ENCODE measurements around the gene CEMIP2.

CEMIP2 gene

DNA sequence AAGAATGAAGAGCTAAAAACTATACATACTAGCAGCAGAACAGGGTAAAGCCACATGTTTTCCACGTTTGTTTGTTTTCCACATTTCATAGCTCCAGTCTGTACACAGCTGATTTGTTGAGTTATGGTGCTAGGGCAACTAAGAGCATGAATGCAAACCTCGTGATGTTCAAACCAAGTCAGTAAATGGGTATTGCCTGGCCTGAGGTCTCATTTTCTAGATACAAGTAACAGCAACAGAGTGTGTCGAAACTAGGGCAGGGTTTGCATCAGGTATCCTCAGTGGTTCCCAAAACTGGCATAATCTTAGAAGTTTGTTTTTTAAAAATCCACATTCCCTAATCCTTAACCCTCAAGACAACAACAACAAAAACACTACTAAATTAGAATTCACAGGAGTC, 89.3 kb downstream of the CEMIP2 start:
- DNase-seq (ENCODE audit: low read depth) = no peak
- TF ChIP-seq, protein P1, sequence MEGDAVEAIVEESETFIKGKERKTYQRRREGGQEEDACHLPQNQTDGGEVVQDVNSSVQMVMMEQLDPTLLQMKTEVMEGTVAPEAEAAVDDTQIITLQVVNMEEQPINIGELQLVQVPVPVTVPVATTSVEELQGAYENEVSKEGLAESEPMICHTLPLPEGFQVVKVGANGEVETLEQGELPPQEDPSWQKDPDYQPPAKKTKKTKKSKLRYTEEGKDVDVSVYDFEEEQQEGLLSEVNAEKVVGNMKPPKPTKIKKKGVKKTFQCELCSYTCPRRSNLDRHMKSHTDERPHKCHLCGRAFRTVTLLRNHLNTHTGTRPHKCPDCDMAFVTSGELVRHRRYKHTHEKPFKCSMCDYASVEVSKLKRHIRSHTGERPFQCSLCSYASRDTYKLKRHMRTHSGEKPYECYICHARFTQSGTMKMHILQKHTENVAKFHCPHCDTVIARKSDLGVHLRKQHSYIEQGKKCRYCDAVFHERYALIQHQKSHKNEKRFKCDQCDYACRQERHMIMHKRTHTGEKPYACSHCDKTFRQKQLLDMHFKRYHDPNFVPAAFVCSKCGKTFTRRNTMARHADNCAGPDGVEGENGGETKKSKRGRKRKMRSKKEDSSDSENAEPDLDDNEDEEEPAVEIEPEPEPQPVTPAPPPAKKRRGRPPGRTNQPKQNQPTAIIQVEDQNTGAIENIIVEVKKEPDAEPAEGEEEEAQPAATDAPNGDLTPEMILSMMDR (IDR thresholded peaks at IDR 0.05; ENCODE audit: insufficient read depth, low read depth, low read length, missing control alignments) = no peak
- H3K4me3 ChIP-seq (ENCODE audit: low read length) = no peak overlapping the region

GRCh38 chr9:71677209-71677608, 91.1 kb downstream of the CEMIP2 start:
- H3K4me3 ChIP-seq (ENCODE audit: low read length) = no peak overlapping the region
- no peak for DNase-seq (ENCODE audit: low read depth)
- TF ChIP-seq, protein P1 (IDR thresholded peaks at IDR 0.05; ENCODE audit: insufficient read depth, low read depth, low read length, missing control alignments) = no peak

GRCh38 chr9:71676460-71676859, 91.9 kb downstream of the CEMIP2 start:
- no peak overlapping the region for H3K4me3 ChIP-seq (ENCODE audit: low read length)
- TF ChIP-seq, protein P1 (IDR thresholded peaks at IDR 0.05; ENCODE audit: insufficient read depth, low read depth, low read length, missing control alignments) = no peak
- no peak for DNase-seq (ENCODE audit: low read depth)

DNA sequence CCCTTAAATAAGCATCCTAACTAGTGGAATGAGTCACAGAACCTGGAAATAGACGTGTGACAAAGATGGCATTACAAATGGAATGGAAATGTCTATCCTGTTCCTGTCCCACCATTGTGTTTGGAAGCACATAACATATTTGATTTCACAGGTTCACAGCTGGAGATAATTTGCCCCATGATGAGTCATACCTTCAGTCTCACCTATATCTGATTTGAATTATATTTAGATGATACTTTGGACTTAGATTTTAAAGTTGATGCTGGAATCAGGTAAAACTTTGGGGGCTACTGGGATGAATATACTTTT, 92.5 kb downstream of the CEMIP2 start:
- peak; percentile 11 for DNase-seq (ENCODE audit: low read depth)
- H3K4me3 ChIP-seq (ENCODE audit: low read length) = no peak overlapping the region
- TF ChIP-seq, protein P1 (IDR thresholded peaks at IDR 0.05; ENCODE audit: insufficient read depth, low read depth, low read length, missing control alignments) = no peak

DNA sequence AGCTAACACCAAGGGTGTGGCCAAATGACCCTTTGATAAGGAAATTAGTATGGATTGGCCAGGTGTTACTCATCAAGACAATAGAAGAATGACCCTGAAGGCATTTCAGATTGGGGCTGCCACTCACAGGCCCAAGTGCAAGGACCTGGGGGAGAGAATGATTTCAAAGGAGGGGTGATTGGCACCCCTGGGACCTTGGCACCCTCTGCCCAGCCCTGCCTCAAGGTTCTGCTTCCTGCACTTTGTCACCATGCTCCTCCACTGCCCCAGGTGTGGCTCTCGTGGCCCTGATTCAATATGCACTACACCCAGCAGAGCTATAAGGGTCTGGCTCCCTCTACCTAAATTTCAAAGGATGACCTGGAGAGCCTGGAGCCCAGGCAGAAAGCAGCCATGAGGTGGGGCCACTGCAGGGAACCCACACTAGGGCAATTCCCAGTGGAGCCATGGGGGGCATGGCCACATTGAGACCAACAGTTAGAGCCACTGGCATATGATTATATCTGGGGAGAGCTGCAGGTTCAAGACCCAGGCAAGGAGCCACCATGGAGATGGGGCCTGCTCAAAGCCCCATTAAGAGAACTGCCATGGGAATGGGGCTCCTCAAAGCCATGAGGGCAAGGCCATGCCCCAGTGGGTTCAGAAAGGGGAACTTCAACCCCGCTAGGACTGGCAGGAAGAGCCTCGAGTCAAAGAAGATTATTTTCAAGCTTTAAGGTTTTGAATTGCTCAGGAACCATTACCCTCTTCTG, 93.0 kb downstream of the CEMIP2 start:
- H3K4me3 ChIP-seq (ENCODE audit: low read length) = no peak overlapping the region
- no peak for DNase-seq (ENCODE audit: low read depth)
- TF ChIP-seq, protein P1 (IDR thresholded peaks at IDR 0.05; ENCODE audit: insufficient read depth, low read depth, low read length, missing control alignments) = no peak

DNA sequence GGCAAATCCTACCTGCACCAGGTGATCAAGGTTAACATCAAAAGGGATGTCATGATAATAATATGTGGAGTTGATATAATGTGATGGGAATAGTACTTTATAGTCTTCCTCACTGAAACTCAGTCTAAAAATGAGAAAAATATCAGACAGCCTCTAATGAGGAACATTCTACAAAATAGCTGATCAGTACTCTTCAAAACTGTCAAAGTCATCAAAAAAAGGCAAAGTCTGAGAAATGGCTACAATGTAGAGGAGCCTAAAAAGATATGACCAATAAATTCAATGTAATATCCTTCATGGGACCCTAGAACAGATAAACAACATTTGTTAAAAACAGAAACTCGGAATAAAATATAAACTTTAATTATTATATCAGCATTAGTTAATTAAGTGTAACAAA, 95.7 kb downstream of the CEMIP2 start:
- no peak for DNase-seq (ENCODE audit: low read depth)
- no peak overlapping the region for H3K4me3 ChIP-seq (ENCODE audit: low read length)
- TF ChIP-seq, protein P1 (IDR thresholded peaks at IDR 0.05; ENCODE audit: insufficient read depth, low read depth, low read length, missing control alignments) = no peak

DNA sequence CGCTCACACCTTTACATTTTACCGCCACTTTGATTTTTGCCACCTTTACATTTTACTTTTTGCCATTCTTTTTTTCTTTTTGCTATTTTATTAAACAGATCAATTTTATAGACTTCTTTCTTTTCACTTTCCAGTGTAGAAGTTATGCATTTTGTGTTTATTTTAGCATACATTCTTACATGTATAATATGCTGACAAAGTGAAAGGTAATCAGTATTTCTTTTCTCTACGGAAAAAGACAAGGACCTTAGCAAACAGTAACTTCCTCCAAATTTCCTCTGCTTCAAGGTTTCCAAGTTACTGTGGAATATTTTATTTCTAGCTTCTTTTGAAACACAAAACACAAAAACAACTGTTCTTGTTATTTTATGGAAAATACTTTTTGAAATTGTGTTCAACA, 97.0 kb downstream of the CEMIP2 start:
- TF ChIP-seq, protein P1 (IDR thresholded peaks at IDR 0.05; ENCODE audit: insufficient read depth, low read depth, low read length, missing control alignments) = no peak
- no peak for DNase-seq (ENCODE audit: low read depth)
- H3K4me3 ChIP-seq (ENCODE audit: low read length) = no peak overlapping the region
